HG03139 (cell line): ENCODE results near the gene SMIM1.
"Not testable (repeated sequence)": the region's sequence is repeated elsewhere in the genome, so short reads cannot be mapped to it uniquely, and the experiment has no call there.

Source experiments
- ATAC-seq: cut with Tn5 transposase; IDR thresholded peaks from one replicate; pipeline ENCODE4 v1.9.1; 2021; ENCODE audit not compliant: unreplicated experiment

Gene SMIM1

GRCh38 chr1:3789421-3790300, 17.1 kb downstream of the SMIM1 start:
- no peak for ATAC-seq

GRCh38 chr1:3790500-3790923, 18.0 kb downstream of the SMIM1 start:
- no peak for ATAC-seq

GRCh38 chr1:3790952-3791351, 18.4 kb downstream of the SMIM1 start:
- no peak for ATAC-seq

- ATAC-seq = peak; percentile 14
Measured at GRCh38 chr1:3795453-3796214, 23.1 kb downstream of the SMIM1 start.

GRCh38 chr1:3796215-3797061, 23.9 kb downstream of the SMIM1 start, which contains the start of gene LRRC47:
Gene LRRC47, minus strand, starts transcription at chr1:3796498. Its CDS starts 22 bp downstream, at chr1:3796476.
- ATAC-seq = peak; percentile 93

GRCh38 chr1:3799976-3800685, 27.6 kb downstream of the SMIM1 start:
- no peak for ATAC-seq

- ATAC-seq = not testable (repeated sequence)
Measured at GRCh38 chr1:3800795-3801194, 28.2 kb downstream of the SMIM1 start.

GRCh38 chr1:3803905-3804626, 31.5 kb downstream of the SMIM1 start:
- no peak for ATAC-seq

GRCh38 chr1:3804627-3804944, 32.0 kb downstream of the SMIM1 start:
- ATAC-seq = not testable (repeated sequence)

- no peak for ATAC-seq
Measured at GRCh38 chr1:3805038-3805437, 32.5 kb downstream of the SMIM1 start.

- ATAC-seq = no peak
Measured at GRCh38 chr1:3807769-3808168, 35.2 kb downstream of the SMIM1 start.

- ATAC-seq = no peak
Measured at GRCh38 chr1:3809680-3810079, 37.1 kb downstream of the SMIM1 start.

GRCh38 chr1:3810149-3810761, 37.7 kb downstream of the SMIM1 start:
- ATAC-seq = not testable (repeated sequence)

GRCh38 chr1:3811595-3811911, 39.0 kb downstream of the SMIM1 start:
- ATAC-seq = no peak

GRCh38 chr1:3814065-3814464, 41.5 kb downstream of the SMIM1 start:
- ATAC-seq = no peak

GRCh38 chr1:3814771-3815561, 42.4 kb downstream of the SMIM1 start:
- no peak for ATAC-seq

- ATAC-seq = no peak
Measured at GRCh38 chr1:3816331-3817137, 44.0 kb downstream of the SMIM1 start.

GRCh38 chr1:3817138-3817740, 44.7 kb downstream of the SMIM1 start:
- no peak for ATAC-seq
